ENCODE data around the gene PLD6.

The PLD6 gene

DNA sequence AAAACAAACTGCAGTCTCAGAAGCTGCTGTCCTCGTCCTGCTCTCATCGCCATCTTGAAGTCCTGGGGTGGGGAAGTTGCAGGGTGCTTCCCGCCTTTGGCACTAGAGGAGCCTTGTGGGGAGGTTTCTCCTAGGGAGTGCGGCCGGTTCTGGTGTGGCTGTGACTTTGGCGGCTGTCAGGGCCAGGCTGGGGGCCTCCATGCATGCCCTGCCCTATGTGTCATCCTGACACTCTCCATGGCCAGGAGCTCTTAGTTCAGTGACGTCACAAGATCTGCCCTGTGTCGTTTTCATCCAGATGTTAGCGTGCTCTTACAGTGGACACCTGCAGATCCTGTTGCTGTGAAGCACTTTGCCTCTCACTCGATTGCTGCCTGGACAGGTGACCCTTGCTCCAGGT is 49.6 kb downstream of the PLD6 start:
- Histone ChIP-seq H3K36me3 (ENCODE audit: control insufficient read depth in 4 of 4, insufficient read depth in 4 of 4, low read length in 3 of 4) (peaks cover 3 to 88% (median 67%) of the 10 kb centered on the region in 4 experiments), H3K27me3 (replicated peaks in 2 of 5; ENCODE audit: control insufficient read depth in 4 of 5, insufficient read depth in 5 of 5, low read length in 4 of 5) (no peaks in the 10 kb centered on the region), H3K9me3 (ENCODE audit: control extremely low read depth in 1 of 5, control insufficient read depth in 4 of 5, insufficient read depth in 2 of 5, low read depth in 1 of 5, low read length in 4 of 5) (no peaks in the 10 kb centered on the region), H3K4me3 (ENCODE audit: control insufficient read depth in 1 of 7, extremely low read depth in 1 of 7, insufficient read depth in 4 of 7, low read depth in 2 of 7, low read length in 6 of 7) (no peak overlapping the region), H3K4me1 (ENCODE audit: control extremely low read depth in 1 of 4, control insufficient read depth in 4 of 4, insufficient read depth in 4 of 4, low read length in 3 of 4) (peaks cover 0 to 19% (median 12%) of the 10 kb centered on the region in 4 experiments), H3K27ac (ENCODE audit: insufficient read depth in 1 of 2, low read depth in 1 of 2, low read length in 2 of 2, poor library complexity in 1 of 2, severe bottlenecking in 2 of 2) (no peak overlapping the region)
- POLR2A ChIA-PET, result no interaction called here
- 94% methylated on average over 10 of the region's 10 CpGs for WGBS (ENCODE audit: insufficient coverage)
- CTCF ChIA-PET, result interaction anchor here (1.0 kb wide), 1 partner anchor 10 kb away, joined by 4 read pairs; no protein-coding TSS in a partner anchor
- DNase-seq, result no peak

- H3K4me3 ChIP-seq (ENCODE audit: control insufficient read depth in 1 of 7, extremely low read depth in 1 of 7, insufficient read depth in 4 of 7, low read depth in 2 of 7, low read length in 6 of 7), result no peak overlapping the region
- ChIA-PET POLR2A (no interaction called here), CTCF (interaction anchor here (1.0 kb wide), 2 partner anchors 10 to 157 kb away, joined by 3 to 4 read pairs; no protein-coding TSS in a partner anchor)
- peaks cover 3 to 90% (median 67%) of the 10 kb centered on the region in 4 experiments for H3K36me3 ChIP-seq (ENCODE audit: control insufficient read depth in 4 of 4, insufficient read depth in 4 of 4, low read length in 3 of 4)
- no peaks in the 10 kb centered on the region for H3K9me3 ChIP-seq (ENCODE audit: control extremely low read depth in 1 of 5, control insufficient read depth in 4 of 5, insufficient read depth in 2 of 5, low read depth in 1 of 5, low read length in 4 of 5)
- peaks cover 0 to 23% (median 16%) of the 10 kb centered on the region in 4 experiments for H3K4me1 ChIP-seq (ENCODE audit: control extremely low read depth in 1 of 4, control insufficient read depth in 4 of 4, insufficient read depth in 4 of 4, low read length in 3 of 4)
- WGBS (ENCODE audit: insufficient coverage), result 100% methylated on average over 4 of the region's 4 CpGs
- DNase-seq, result no peak
- H3K27ac ChIP-seq (ENCODE audit: insufficient read depth in 1 of 2, low read depth in 1 of 2, low read length in 2 of 2, poor library complexity in 1 of 2, severe bottlenecking in 2 of 2), result no peak overlapping the region
- H3K27me3 ChIP-seq (replicated peaks in 2 of 5; ENCODE audit: control insufficient read depth in 4 of 5, insufficient read depth in 5 of 5, low read length in 4 of 5), result no peaks in the 10 kb centered on the region
Observed at GRCh38 chr17:17156107-17156506, 50.0 kb downstream of the PLD6 start.

DNA sequence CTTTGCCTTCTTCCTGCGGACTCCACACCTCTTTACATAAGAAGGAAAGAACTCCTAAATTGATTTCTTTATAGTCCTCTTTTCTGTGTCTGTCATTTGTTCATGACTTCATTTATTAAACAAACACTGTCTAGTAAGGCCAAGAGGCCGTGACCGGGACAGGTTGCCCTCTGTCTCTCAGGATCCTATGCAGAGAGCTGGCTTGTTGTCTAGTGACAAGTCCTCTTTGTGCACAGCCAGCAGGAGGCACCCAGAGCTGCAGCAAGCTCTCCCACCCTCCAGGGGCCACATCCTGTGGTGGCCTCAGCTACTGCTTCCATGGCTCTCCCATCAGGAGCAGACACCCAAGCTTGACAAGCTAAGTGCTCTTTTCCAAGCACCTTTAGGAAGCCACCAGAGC is 50.6 kb downstream of the PLD6 start:
- Histone ChIP-seq H3K36me3 (ENCODE audit: control insufficient read depth in 4 of 4, insufficient read depth in 4 of 4, low read length in 3 of 4) (peaks cover 3 to 89% (median 64%) of the 10 kb centered on the region in 4 experiments), H3K27me3 (replicated peaks in 2 of 5; ENCODE audit: control insufficient read depth in 4 of 5, insufficient read depth in 5 of 5, low read length in 4 of 5) (no peaks in the 10 kb centered on the region), H3K9me3 (ENCODE audit: control extremely low read depth in 1 of 5, control insufficient read depth in 4 of 5, insufficient read depth in 2 of 5, low read depth in 1 of 5, low read length in 4 of 5) (no peaks in the 10 kb centered on the region), H3K4me3 (ENCODE audit: control insufficient read depth in 1 of 7, extremely low read depth in 1 of 7, insufficient read depth in 4 of 7, low read depth in 2 of 7, low read length in 6 of 7) (no peak overlapping the region), H3K27ac (ENCODE audit: insufficient read depth in 1 of 2, low read depth in 1 of 2, low read length in 2 of 2, poor library complexity in 1 of 2, severe bottlenecking in 2 of 2) (no peak overlapping the region), H3K4me1 (ENCODE audit: control extremely low read depth in 1 of 4, control insufficient read depth in 4 of 4, insufficient read depth in 4 of 4, low read length in 3 of 4) (peaks cover 0 to 23% (median 16%) of the 10 kb centered on the region in 4 experiments)
- WGBS (ENCODE audit: insufficient coverage), result 100% methylated on average over 3 of the region's 3 CpGs
- no peak for DNase-seq
- ChIA-PET POLR2A (no interaction called here), CTCF (interaction anchor here (1.0 kb wide), 2 partner anchors 9 to 157 kb away, joined by 3 to 4 read pairs; no protein-coding TSS in a partner anchor)

DNA sequence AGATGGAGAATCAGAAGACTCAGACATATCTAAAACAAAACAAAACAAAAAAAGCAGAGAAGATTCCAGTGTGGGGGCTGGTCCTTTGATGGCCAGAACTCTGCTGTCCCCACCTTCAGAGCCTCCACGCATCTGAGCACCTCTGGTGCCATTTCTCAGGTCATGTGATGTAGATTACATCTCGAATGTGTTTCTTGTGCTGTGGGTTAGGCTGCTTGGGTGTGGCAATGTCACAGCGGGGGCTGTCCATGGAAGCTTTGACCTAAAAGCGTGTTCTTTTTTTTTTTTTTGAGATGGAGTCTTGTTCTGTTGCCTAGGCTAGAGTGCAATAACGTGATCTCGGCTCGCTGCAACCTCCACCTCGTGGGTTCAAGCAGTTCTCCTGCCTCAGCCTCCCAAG is 51.2 kb downstream of the PLD6 start:
- Histone ChIP-seq H3K9me3 (ENCODE audit: control extremely low read depth in 1 of 5, control insufficient read depth in 4 of 5, insufficient read depth in 2 of 5, low read depth in 1 of 5, low read length in 4 of 5) (no peaks in the 10 kb centered on the region), H3K27ac (ENCODE audit: insufficient read depth in 1 of 2, low read depth in 1 of 2, low read length in 2 of 2, poor library complexity in 1 of 2, severe bottlenecking in 2 of 2) (no peak overlapping the region), H3K36me3 (ENCODE audit: control insufficient read depth in 4 of 4, insufficient read depth in 4 of 4, low read length in 3 of 4) (peaks cover 3 to 90% (median 63%) of the 10 kb centered on the region in 4 experiments), H3K27me3 (replicated peaks in 2 of 5; ENCODE audit: control insufficient read depth in 4 of 5, insufficient read depth in 5 of 5, low read length in 4 of 5) (no peaks in the 10 kb centered on the region), H3K4me3 (ENCODE audit: control insufficient read depth in 1 of 7, extremely low read depth in 1 of 7, insufficient read depth in 4 of 7, low read depth in 2 of 7, low read length in 6 of 7) (no peak overlapping the region), H3K4me1 (ENCODE audit: control extremely low read depth in 1 of 4, control insufficient read depth in 4 of 4, insufficient read depth in 4 of 4, low read length in 3 of 4) (peaks cover 0 to 23% (median 16%) of the 10 kb centered on the region in 4 experiments)
- POLR2A ChIA-PET, result no interaction called here
- WGBS (ENCODE audit: insufficient coverage), result 97% methylated on average over 5 of the region's 8 CpGs
- DNase-seq, result no peak
- CTCF ChIA-PET, result interaction anchor here (1.0 kb wide), 1 partner anchor 156 kb away, joined by 3 read pairs; no protein-coding TSS in a partner anchor

- Histone ChIP-seq H3K4me3 (ENCODE audit: control insufficient read depth in 1 of 7, extremely low read depth in 1 of 7, insufficient read depth in 4 of 7, low read depth in 2 of 7, low read length in 6 of 7) (no peak overlapping the region), H3K27ac (ENCODE audit: insufficient read depth in 1 of 2, low read depth in 1 of 2, low read length in 2 of 2, poor library complexity in 1 of 2, severe bottlenecking in 2 of 2) (no peak overlapping the region), H3K4me1 (ENCODE audit: control extremely low read depth in 1 of 4, control insufficient read depth in 4 of 4, insufficient read depth in 4 of 4, low read length in 3 of 4) (peaks cover 0 to 23% (median 16%) of the 10 kb centered on the region in 4 experiments), H3K36me3 (ENCODE audit: control insufficient read depth in 4 of 4, insufficient read depth in 4 of 4, low read length in 3 of 4) (peaks cover 3 to 92% (median 62%) of the 10 kb centered on the region in 4 experiments), H3K27me3 (replicated peaks in 2 of 5; ENCODE audit: control insufficient read depth in 4 of 5, insufficient read depth in 5 of 5, low read length in 4 of 5) (no peaks in the 10 kb centered on the region), H3K9me3 (ENCODE audit: control extremely low read depth in 1 of 5, control insufficient read depth in 4 of 5, insufficient read depth in 2 of 5, low read depth in 1 of 5, low read length in 4 of 5) (no peaks in the 10 kb centered on the region)
- ChIA-PET CTCF (no interaction called here), POLR2A (no interaction called here)
- WGBS (ENCODE audit: insufficient coverage), result 98% methylated on average over 5 of the region's 5 CpGs
- no peak for DNase-seq
Observed at GRCh38 chr17:17154556-17154955, 51.6 kb downstream of the PLD6 start.

DNA sequence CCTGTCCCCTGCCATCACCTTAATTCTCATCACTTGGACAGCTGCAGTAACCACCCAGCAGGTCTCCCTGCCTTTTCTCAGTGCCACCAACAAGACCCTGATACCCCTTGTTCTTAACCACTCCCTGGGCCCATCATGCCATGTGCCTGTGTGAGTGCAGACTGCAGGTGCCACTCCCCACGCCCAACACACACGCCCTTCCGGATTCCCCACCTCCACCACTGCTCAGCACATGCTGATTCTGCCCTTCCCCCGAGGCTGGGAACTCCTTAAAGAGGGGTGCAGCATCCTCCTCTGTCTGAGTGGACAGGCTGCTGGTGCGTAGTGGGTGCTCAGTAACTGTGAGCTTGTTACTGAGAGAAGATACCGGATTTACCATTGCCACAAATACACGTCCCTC is 52.4 kb downstream of the PLD6 start:
- WGBS (ENCODE audit: insufficient coverage), result 86% methylated on average over 6 of the region's 7 CpGs
- H3K27me3 ChIP-seq (replicated peaks in 2 of 5; ENCODE audit: control insufficient read depth in 4 of 5, insufficient read depth in 5 of 5, low read length in 4 of 5), result no peaks in the 10 kb centered on the region
- H3K36me3 ChIP-seq (ENCODE audit: control insufficient read depth in 4 of 4, insufficient read depth in 4 of 4, low read length in 3 of 4), result peaks cover 3 to 86% (median 56%) of the 10 kb centered on the region in 4 experiments
- DNase-seq, result no peak
- ChIA-PET CTCF (interaction anchor here (0.8 to 0.9 kb wide), 2 partner anchors 10 to 18 kb away, joined by 3 to 4 read pairs; no protein-coding TSS in a partner anchor), POLR2A (no interaction called here)
- H3K27ac ChIP-seq (ENCODE audit: insufficient read depth in 1 of 2, low read depth in 1 of 2, low read length in 2 of 2, poor library complexity in 1 of 2, severe bottlenecking in 2 of 2), result no peak overlapping the region
- H3K9me3 ChIP-seq (ENCODE audit: control extremely low read depth in 1 of 5, control insufficient read depth in 4 of 5, insufficient read depth in 2 of 5, low read depth in 1 of 5, low read length in 4 of 5), result no peaks in the 10 kb centered on the region
- peaks cover 0 to 23% (median 16%) of the 10 kb centered on the region in 4 experiments for H3K4me1 ChIP-seq (ENCODE audit: control extremely low read depth in 1 of 4, control insufficient read depth in 4 of 4, insufficient read depth in 4 of 4, low read length in 3 of 4)
- no peak overlapping the region for H3K4me3 ChIP-seq (ENCODE audit: control insufficient read depth in 1 of 7, extremely low read depth in 1 of 7, insufficient read depth in 4 of 7, low read depth in 2 of 7, low read length in 6 of 7)

GRCh38 chr17:17153071-17153470 is 53.1 kb downstream of the PLD6 start:
- ChIA-PET POLR2A (no interaction called here), CTCF (interaction anchor here (0.8 to 1.0 kb wide), 3 partner anchors 11 to 18 kb away, joined by 3 to 4 read pairs (median 4); no protein-coding TSS in a partner anchor)
- H3K27ac ChIP-seq (ENCODE audit: insufficient read depth in 1 of 2, low read depth in 1 of 2, low read length in 2 of 2, poor library complexity in 1 of 2, severe bottlenecking in 2 of 2), result no peak overlapping the region
- peaks cover 3 to 86% (median 58%) of the 10 kb centered on the region in 4 experiments for H3K36me3 ChIP-seq (ENCODE audit: control insufficient read depth in 4 of 4, insufficient read depth in 4 of 4, low read length in 3 of 4)
- H3K9me3 ChIP-seq (ENCODE audit: control extremely low read depth in 1 of 5, control insufficient read depth in 4 of 5, insufficient read depth in 2 of 5, low read depth in 1 of 5, low read length in 4 of 5), result no peaks in the 10 kb centered on the region
- H3K4me3 ChIP-seq (ENCODE audit: control insufficient read depth in 1 of 7, extremely low read depth in 1 of 7, insufficient read depth in 4 of 7, low read depth in 2 of 7, low read length in 6 of 7), result no peak overlapping the region
- H3K4me1 ChIP-seq (ENCODE audit: control extremely low read depth in 1 of 4, control insufficient read depth in 4 of 4, insufficient read depth in 4 of 4, low read length in 3 of 4), result peaks cover 0 to 23% (median 16%) of the 10 kb centered on the region in 4 experiments
- WGBS (ENCODE audit: insufficient coverage), result 69% methylated on average over 9 of the region's 9 CpGs
- H3K27me3 ChIP-seq (replicated peaks in 2 of 5; ENCODE audit: control insufficient read depth in 4 of 5, insufficient read depth in 5 of 5, low read length in 4 of 5), result no peaks in the 10 kb centered on the region
- DNase-seq, result no peak

Measured in common myeloid progenitor, CD34-positive (primary cell).